Naive thymus-derived CD4-positive, alpha-beta T cell (primary cell): ENCODE measurements around the gene S100A16. TPM values are rescaled to one million over a fixed set of nuclear protein-coding genes. Genes with fewer than 3 reads are reported as not detected.
A peak's percentile ranks its signal among the peaks of the same experiment; 100 is the strongest.

ENCODE experiments used
- ATAC-seq: fragments of 150-1000 bp; cut with Tn5 transposase; 2 replicates; pipeline ENCODE4 v1.10.0; 2021; ENCODE audit warnings: mild to moderate bottlenecking, moderate library complexity
- CTCF ChIA-PET: fragments of 350-600 bp; sonication (Branson Sonifier 250); formaldehyde crosslinking; loops from one replicate; lab custom pipeline; 2021; ENCODE audit warnings: antibody characterized with exemption; lab: Charles Lee
- POLR2A ChIA-PET: fragments of 350-600 bp; sonication (Branson Sonifier 250); formaldehyde crosslinking; loops from one replicate; lab custom pipeline; 2021; ENCODE audit warnings: antibody characterized with exemption, inconsistent platforms; lab: Charles Lee
- DNase-seq, 9 donors: peaks; one replicate each; pipeline versions ENCODE4 v3.0.0 to v3.0.0-alpha.2; 2020 to 2022; ENCODE audit warnings: mixed read lengths in 1 of 9
- H3K27ac ChIP-seq: one replicate; pipeline ENCODE4 v1.7.0; 2013; ENCODE audit warnings: mild to moderate bottlenecking, low read depth, low read length, moderate library complexity
- H3K27me3 ChIP-seq, 2 donors: one replicate each; pipeline ENCODE4 v1.7.0; 2013; ENCODE audit warnings: low read length in 2 of 2, mild to moderate bottlenecking in 2 of 2, moderate library complexity in 2 of 2; ENCODE audit not compliant: control insufficient read depth in 2 of 2, insufficient read depth in 2 of 2
- H3K36me3 ChIP-seq, 3 experiments: 1 replicate in 2 of 3; 2 replicates in 1 of 3; pipeline ENCODE4 v1.7.0; 2013; ENCODE audit warnings: low read length in 3 of 3, mild to moderate bottlenecking in 3 of 3, moderate library complexity in 1 of 3; ENCODE audit not compliant: insufficient read depth in 3 of 3, control insufficient read depth in 2 of 3
- H3K4me1 ChIP-seq, 2 donors: one replicate each; pipeline ENCODE4 v1.7.0; 2013; ENCODE audit warnings: low read length in 2 of 2, mild to moderate bottlenecking in 2 of 2, moderate library complexity in 1 of 2; ENCODE audit not compliant: control insufficient read depth in 2 of 2, insufficient read depth in 2 of 2
- H3K4me3 ChIP-seq: 2 replicates; pipeline ENCODE4 v1.7.0; 2013; ENCODE audit warnings: mild to moderate bottlenecking, low read length
- H3K9me3 ChIP-seq, 3 experiments: 1 replicate in 2 of 3; 2 replicates in 1 of 3; pipeline ENCODE4 v1.7.0; 2013; ENCODE audit warnings: low read length in 3 of 3; ENCODE audit not compliant: control insufficient read depth in 2 of 3
- H3K27ac Mint-ChIP-seq, 9 donors: one replicate each; pipeline ENCODE4 v1.8.0; 2020 to 2022; ENCODE audit warnings: mixed read lengths in 9 of 9, mild to moderate bottlenecking in 8 of 9, moderate library complexity in 5 of 9, inconsistent platforms in 2 of 9
- H3K27me3 Mint-ChIP-seq, 5 donors: one replicate each; pipeline ENCODE4 v1.8.0; 2021 to 2022; ENCODE audit warnings: mixed read lengths in 5 of 5, mild to moderate bottlenecking in 1 of 5
- H3K36me3 Mint-ChIP-seq, 5 donors: one replicate each; pipeline ENCODE4 v1.8.0; 2020 to 2022; ENCODE audit warnings: mixed read lengths in 5 of 5, mild to moderate bottlenecking in 3 of 5, inconsistent platforms in 1 of 5
- H3K4me1 Mint-ChIP-seq, 7 donors: one replicate each; pipeline ENCODE4 v1.8.0; 2020 to 2022; ENCODE audit warnings: mixed read lengths in 7 of 7, mild to moderate bottlenecking in 3 of 7, inconsistent platforms in 1 of 7
- H3K4me3 Mint-ChIP-seq, 10 donors: one replicate each; pipeline ENCODE4 v1.8.0; 2020 to 2022; ENCODE audit warnings: mild to moderate bottlenecking in 10 of 10, mixed read lengths in 10 of 10, moderate library complexity in 6 of 10, inconsistent platforms in 2 of 10
- H3K9me3 Mint-ChIP-seq, 11 donors: one replicate each; pipeline ENCODE4 v1.8.0; 2020 to 2022; ENCODE audit warnings: mixed read lengths in 11 of 11, mild to moderate bottlenecking in 4 of 11, inconsistent platforms in 1 of 11, moderate library complexity in 1 of 11
- intact Hi-C, 2 donors: fragments of 100-400 bp; cut with micrococcal nuclease; formaldehyde crosslinking; loops; one replicate each; pipeline ENCODE4 v1.15.1; 2023
- polyA plus RNA-seq, 2 donors: library from polyadenylated mRNA; unstranded; fragments of 300-500 nt; fragmentation: Illumina TruSeq; gene quantifications; one replicate each; pipeline ENCODE4 v1.2.3, GENCODE V29; 2021
- total RNA-seq, 6 experiments: library from RNA in 5 of 6; stranded (reverse) in 5 of 6; gene quantifications; 1 replicate in 5 of 6; 2 replicates in 1 of 6; pipeline ENCODE4 v1.2.3 and lab custom pipeline; 2021 to 2026

Gene S100A16
- total and polyA plus RNA-seq, 7 experiments from 2014 or later, result not detected

DNA sequence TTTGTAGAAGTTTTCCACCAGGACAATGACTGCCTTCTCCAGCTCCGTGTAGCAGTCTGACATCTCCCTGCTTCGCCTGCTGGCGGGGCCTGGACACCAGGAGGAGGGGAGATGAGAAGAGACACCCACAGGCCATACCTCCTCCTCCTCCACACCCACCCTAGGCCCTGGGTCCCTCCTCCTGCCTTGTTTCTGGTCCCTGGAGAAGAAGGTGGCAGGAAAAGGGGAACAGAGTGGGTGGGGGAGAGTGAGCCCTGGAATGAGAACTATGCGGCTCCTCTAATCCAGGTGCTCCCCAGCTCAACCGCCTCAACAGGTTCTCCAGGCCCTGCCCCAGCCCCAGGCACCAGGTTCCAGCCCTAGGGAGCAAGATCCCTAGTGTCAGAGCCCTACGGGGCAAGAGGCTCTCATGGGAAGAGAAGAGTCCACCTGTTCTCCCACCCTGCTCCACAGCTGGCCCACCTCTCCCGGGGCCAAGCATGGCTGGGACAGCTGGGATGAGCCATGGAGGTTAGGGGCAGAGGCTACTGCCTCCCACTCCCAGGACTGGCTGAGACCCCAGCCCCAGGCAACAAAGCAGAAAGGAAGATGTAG, 4.8 kb downstream of the S100A16 start:
- Mint-ChIP-seq H3K27ac (no peak overlapping the region), H3K4me3 (no peak overlapping the region), H3K36me3 (no peaks in the 10 kb centered on the region), H3K27me3 (peaks cover 0 to 11% (median 0%) of the 10 kb centered on the region in 5 donors), H3K4me1 (peaks cover 0 to 5% (median 0%) of the 10 kb centered on the region in 7 donors), H3K9me3 (no peaks in the 10 kb centered on the region)
- ChIA-PET POLR2A (no interaction called here), CTCF (no interaction called here)
- Histone ChIP-seq H3K4me3 (no peak overlapping the region), H3K4me1 (no peaks in the 10 kb centered on the region), H3K27ac (no peak overlapping the region), H3K9me3 (no peaks in the 10 kb centered on the region), H3K36me3 (no peaks in the 10 kb centered on the region), H3K27me3 (no peaks in the 10 kb centered on the region)
- no peak for DNase-seq
- ATAC-seq, result no peak
- intact Hi-C loops, result no loop called here

DNA sequence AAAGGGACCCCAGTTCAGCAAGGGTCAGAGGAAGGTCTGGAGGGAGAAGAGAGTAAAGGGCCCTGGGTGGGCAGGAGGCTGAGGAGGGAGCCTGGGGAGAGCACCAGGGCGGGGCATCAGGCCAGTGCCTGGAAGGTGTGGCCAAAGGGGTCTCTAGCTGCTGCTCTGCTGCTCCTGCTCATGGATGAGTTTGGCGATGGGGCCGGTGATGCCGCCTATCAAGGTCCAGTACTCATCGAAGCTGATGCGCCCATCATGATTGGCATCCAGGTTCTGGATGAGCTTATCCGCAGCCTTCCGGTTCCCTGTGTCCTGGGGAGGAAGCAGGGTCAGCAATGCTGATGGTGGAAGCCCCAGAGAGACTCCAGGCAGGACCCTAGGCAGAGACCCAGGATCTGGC, 5.6 kb downstream of the S100A16 start:
- CTCF ChIA-PET, result interaction anchor here (0.7 kb wide), 1 partner anchor 14 kb away, joined by 3 read pairs; no protein-coding TSS in a partner anchor
- Mint-ChIP-seq H3K9me3 (no peaks in the 10 kb centered on the region), H3K4me3 (no peak overlapping the region), H3K4me1 (peaks cover 0 to 11% (median 4%) of the 10 kb centered on the region in 7 donors), H3K27me3 (peaks cover 0 to 11% (median 0%) of the 10 kb centered on the region in 5 donors), H3K36me3 (no peaks in the 10 kb centered on the region), H3K27ac (no peak overlapping the region)
- POLR2A ChIA-PET, result no interaction called here
- Histone ChIP-seq H3K4me1 (no peaks in the 10 kb centered on the region), H3K27me3 (no peaks in the 10 kb centered on the region), H3K9me3 (no peaks in the 10 kb centered on the region), H3K36me3 (no peaks in the 10 kb centered on the region), H3K4me3 (no peak overlapping the region), H3K27ac (no peak overlapping the region)
- DNase-seq, result no peak
- ATAC-seq, result no peak
- intact Hi-C loops, result no loop called here

DNA sequence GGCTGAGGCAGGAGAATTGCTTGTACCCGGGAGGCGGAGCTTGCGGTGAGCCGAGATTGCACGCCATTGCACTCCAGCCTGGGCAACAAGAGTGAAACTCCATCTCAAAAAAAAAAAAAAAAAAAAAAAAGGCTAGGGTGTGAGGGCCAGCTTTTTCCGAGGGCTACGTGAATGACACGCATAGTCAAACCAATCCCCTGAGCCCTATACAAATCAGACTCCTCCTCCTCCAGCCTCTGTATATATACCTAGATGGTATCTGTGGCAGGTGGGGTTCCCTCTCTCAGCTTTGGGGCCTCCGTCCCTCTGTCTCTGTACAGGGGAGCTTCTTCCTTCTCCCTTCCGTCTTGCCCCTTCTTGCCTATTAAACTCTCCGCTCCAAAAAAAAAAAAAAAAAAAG, 6.7 kb downstream of the S100A16 start:
- peaks cover 0 to 11% (median 0%) of the 10 kb centered on the region in 5 donors for H3K27me3 Mint-ChIP-seq
- DNase-seq, result no peak
- ChIA-PET POLR2A (no interaction called here), CTCF (no interaction called here)
- Histone ChIP-seq H3K4me1 (no peaks in the 10 kb centered on the region), H3K27ac (no peak overlapping the region), H3K9me3 (no peaks in the 10 kb centered on the region), H3K36me3 (no peaks in the 10 kb centered on the region), H3K27me3 (no peaks in the 10 kb centered on the region), H3K4me3 (no peak overlapping the region)
- H3K4me1 Mint-ChIP-seq, result peaks cover 0 to 15% (median 10%) of the 10 kb centered on the region in 7 donors
- no peak overlapping the region for H3K27ac Mint-ChIP-seq
- H3K9me3 Mint-ChIP-seq, result no peaks in the 10 kb centered on the region
- no peak for ATAC-seq
- H3K36me3 Mint-ChIP-seq, result no peaks in the 10 kb centered on the region
- no peak overlapping the region for H3K4me3 Mint-ChIP-seq
- intact Hi-C loops, result no loop called here

DNA sequence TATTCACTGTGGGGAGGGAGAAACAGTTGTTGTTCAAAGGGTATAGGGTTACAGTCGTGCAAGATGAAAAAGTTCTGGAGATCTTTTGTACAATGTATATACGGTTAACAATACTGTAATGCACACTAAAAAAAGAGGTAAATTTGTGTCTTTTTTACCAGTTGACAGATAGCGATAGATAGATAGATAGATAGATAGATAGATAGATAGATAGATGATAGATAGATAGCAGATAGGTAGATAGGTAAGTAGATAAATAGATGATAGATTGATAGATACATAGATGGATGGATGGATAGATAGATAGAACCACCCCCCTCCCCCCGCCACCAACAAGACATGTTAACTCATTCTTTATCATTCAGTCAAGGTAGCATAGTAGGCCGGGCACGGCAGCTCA, 10.2 kb downstream of the S100A16 start:
- DNase-seq (no peak), ATAC-seq (no peak)
- CTCF ChIA-PET, result no interaction called here
- H3K27me3 Mint-ChIP-seq, result peaks cover 0 to 11% (median 0%) of the 10 kb centered on the region in 5 donors
- H3K27ac ChIP-seq, result no peak overlapping the region
- H3K36me3 ChIP-seq, result no peaks in the 10 kb centered on the region
- no peaks in the 10 kb centered on the region for H3K36me3 Mint-ChIP-seq
- no peak overlapping the region for H3K4me3 ChIP-seq
- H3K4me3 Mint-ChIP-seq, result no peak overlapping the region
- H3K4me1 Mint-ChIP-seq, result peaks cover 9 to 22% (median 17%) of the 10 kb centered on the region in 7 donors
- peaks cover 0 to 4% of the 10 kb centered on the region in 2 donors for H3K4me1 ChIP-seq
- no peaks in the 10 kb centered on the region for H3K9me3 Mint-ChIP-seq
- no peaks in the 10 kb centered on the region for H3K27me3 ChIP-seq
- POLR2A ChIA-PET, result no interaction called here
- peak overlapping the region in 1 of 9 donors; percentile 1 for H3K27ac Mint-ChIP-seq
- no peaks in the 10 kb centered on the region for H3K9me3 ChIP-seq
- intact Hi-C loops, result no loop called here

DNA sequence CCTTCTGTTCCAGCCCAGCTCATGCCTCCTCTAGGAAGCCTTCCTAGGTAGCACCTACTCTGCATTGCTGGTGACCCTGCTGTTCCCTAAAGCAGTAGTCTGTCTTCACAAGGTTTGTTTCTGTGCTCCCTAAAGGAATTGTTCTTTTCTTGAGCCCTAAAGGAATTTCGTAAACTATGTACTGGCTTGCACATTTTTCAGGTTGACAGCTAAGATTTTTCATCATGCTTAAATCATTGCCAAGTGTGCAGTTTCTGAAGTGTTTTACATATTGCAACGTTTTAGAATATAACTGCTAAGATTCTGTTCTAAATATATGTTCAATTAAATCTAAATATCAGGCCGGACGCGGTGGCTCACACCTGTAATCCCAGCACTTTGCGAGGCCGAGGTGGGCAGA, 13.1 kb downstream of the S100A16 start:
- no peak overlapping the region for H3K27ac Mint-ChIP-seq
- Histone ChIP-seq H3K9me3 (no peaks in the 10 kb centered on the region), H3K36me3 (no peaks in the 10 kb centered on the region), H3K27ac (no peak overlapping the region), H3K27me3 (no peaks in the 10 kb centered on the region), H3K4me1 (peaks cover 0 to 4% of the 10 kb centered on the region in 2 donors), H3K4me3 (no peak overlapping the region)
- H3K36me3 Mint-ChIP-seq, result peaks cover 0 to under 1% (median 0%) of the 10 kb centered on the region in 5 donors
- peaks cover 9 to 28% (median 17%) of the 10 kb centered on the region in 7 donors for H3K4me1 Mint-ChIP-seq
- DNase-seq (no peak), ATAC-seq (no peak)
- intact Hi-C loops, result no loop called here
- H3K27me3 Mint-ChIP-seq, result peaks cover 0 to 6% (median 0%) of the 10 kb centered on the region in 5 donors
- ChIA-PET POLR2A (no interaction called here), CTCF (interaction anchor here (0.7 kb wide), 1 partner anchor 1619 kb away, joined by 3 read pairs; no protein-coding TSS in a partner anchor)
- no peak overlapping the region for H3K4me3 Mint-ChIP-seq
- H3K9me3 Mint-ChIP-seq, result no peaks in the 10 kb centered on the region

DNA sequence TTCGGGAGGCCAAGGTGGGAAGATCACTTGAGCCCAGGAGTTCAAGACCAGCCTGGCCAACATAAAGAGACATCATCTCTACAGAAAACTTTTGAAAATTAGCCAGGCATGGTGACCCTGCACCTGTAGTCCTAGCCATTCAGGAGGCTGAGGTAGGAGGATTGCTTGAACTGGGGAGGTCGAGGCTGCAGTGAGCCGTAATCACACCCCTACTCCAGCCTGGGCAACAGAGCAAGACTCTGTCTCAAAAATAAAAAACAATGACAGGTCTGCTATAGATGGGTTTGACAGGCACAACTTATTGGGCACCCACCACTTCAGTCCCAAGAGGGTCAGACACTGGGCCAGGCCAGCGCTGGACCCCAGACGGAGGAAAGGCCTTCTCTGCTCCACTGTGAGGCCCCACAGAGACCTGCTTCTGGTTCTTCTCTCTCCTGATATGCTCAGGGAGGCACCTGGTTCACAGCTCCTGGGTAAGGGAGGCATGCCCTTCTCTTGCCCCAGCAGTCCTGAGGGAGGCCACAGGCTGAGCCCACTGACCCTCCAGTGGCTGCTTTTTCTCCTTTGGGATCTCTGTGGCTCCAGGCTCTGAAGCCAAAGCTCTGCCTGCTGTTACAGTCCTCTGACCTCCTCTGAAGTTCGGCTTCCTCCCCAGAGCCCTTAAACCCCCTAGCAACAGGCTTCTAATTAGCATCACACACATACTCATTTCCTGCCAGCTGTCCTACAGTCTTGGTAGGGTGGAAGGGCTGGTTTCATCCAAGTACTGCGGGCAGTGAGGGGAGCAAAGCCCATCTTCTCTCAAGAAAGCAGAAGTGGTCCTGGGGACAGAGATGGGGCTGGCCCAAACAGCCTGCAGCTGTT, 14.4 kb downstream of the S100A16 start:
- H3K9me3 ChIP-seq, result no peaks in the 10 kb centered on the region
- Mint-ChIP-seq H3K36me3 (peaks cover 0 to 4% (median 0%) of the 10 kb centered on the region in 5 donors), H3K4me1 (peaks cover 9 to 28% (median 17%) of the 10 kb centered on the region in 7 donors), H3K9me3 (no peaks in the 10 kb centered on the region), H3K27me3 (no peaks in the 10 kb centered on the region), H3K4me3 (peak overlapping the region in 1 of 10 donors; percentile 27), H3K27ac (peak overlapping the region in 5 of 9 donors; percentile 21 to 80 (median 75))
- no peaks in the 10 kb centered on the region for H3K36me3 ChIP-seq
- no peak overlapping the region for H3K4me3 ChIP-seq
- no peaks in the 10 kb centered on the region for H3K27me3 ChIP-seq
- H3K4me1 ChIP-seq, result peaks cover 0 to 4% of the 10 kb centered on the region in 2 donors
- ChIA-PET CTCF (interaction anchor here (0.5 to 1.4 kb wide), 4 partner anchors 81 to 1618 kb away, joined by 3 to 7 read pairs (median 4); no protein-coding TSS in a partner anchor), POLR2A (no interaction called here)
- H3K27ac ChIP-seq, result no peak overlapping the region
- intact Hi-C loops, result no loop called here
- DNase-seq, result peak in 5 of 9 donors; percentile 1 to 18 (median 12)
- ATAC-seq, result peak; percentile 86
